Hypothalamus (tissue), 51 donors: ENCODE results near the gene SYTL5.

Experiments
- DNase-seq, 51 donors: peaks; one replicate each; lab custom pipeline; 2025; lab: John Stamatoyannopoulos, UW

Gene SYTL5

GRCh38 chrX:38127961-38128360, 121.6 kb downstream of the SYTL5 start:
- no peak for DNase-seq

DNA sequence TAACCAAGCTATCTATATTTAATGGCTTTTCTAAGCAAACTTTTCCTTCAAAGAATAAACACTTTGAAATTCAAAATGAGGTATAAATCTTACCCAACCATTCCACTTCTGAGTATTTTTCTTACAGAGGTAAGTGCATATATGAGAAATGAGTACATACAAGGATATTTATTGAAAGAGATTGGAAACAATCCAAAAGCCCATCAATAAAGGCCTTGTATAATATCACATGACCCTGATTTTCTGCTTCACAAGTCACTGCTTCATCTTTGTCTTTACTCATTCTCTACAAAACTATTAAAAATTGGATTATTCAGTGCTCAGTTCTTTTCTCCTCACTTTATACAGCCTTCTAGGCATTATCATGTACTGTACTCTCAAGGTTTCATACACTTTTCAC, 123.0 kb downstream of the SYTL5 start:
- no peak for DNase-seq

GRCh38 chrX:38138157-38138891, 132.0 kb downstream of the SYTL5 start:
- DNase-seq, result no peak

- no peak for DNase-seq
These were observed 132.5 kb downstream of the SYTL5 start for GRCh38 chrX:38138900-38139299.

DNA sequence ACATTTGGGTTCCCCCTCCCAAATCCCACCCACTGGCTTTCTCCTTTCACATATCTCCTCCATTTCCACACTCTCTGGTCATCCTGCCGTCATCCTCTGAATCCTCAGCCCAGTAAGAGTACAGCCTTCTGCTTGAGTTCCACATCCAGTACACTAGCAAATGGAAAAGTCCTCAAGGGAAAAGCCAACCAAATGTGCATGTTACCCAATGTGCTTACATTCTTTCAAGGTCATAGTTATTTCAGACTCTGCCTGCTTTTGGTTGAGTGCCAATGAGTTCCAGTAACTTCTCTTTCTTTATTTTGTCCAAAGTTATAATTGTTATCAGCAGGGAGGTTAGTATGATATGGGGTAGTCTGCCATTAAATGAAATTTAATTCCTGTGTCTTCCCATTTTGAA, 136.3 kb downstream of the SYTL5 start:
- DNase-seq, result no peak

GRCh38 chrX:38149016-38149415, 142.7 kb downstream of the SYTL5 start:
- DNase-seq, result no peak

DNA sequence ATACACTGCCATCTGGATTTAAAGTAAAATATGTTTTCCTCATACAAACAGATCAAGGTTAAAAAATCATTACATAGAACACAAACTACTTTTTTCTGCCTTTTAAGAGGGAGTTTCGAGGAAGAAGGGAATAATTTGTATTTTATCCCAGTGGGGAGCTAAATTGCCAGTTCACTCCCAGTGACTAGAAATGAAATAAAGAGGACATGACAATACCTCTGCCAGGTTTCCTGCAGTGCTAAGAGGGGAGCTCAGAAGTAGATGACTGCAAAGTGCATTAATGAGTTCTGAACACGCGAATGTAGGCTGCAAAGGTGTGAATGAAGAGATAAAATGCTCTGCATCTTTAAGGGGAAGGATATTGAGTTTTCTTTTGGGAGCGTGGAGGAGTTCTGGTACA, 144.6 kb downstream of the SYTL5 start:
- DNase-seq, result no peak

DNA sequence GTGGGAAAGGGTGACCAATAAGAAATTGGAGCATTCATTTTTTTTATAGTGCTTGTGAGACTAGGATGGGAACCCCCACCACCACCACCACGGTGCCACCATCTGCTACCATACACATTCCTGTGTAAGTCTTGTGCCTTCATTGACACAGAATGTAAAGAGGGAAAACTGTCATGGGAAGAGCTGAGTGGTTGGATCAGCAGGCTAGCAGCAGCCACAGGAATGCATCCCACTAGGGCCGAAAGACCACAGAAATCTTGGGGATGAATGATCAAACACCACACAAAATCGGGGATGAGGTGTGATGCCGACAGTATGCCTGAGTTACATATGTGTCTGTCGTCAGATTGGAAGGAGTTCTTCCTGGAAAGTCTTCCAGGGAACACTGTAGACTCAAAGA, 145.1 kb downstream of the SYTL5 start:
- no peak for DNase-seq

DNA sequence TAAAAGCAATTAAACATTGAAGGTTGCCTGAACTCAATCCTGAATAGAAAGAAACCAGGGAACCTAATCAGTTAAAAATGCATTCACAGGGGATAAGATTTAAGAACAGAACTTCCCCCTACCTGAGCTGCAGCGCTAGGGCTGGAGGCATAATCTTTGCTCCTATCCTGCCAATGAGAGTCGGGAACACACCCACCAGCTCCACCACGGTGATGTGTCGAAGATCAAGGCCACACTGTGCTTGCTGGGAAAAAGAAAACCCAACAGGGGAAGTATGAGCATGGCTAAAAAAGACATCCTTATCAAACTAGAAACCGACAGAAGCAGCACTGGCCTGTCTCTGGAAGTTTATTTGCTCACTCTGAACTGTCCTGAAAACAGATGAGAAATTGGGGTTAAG, 148.0 kb downstream of the SYTL5 start:
- DNase-seq, result no peak

DNA sequence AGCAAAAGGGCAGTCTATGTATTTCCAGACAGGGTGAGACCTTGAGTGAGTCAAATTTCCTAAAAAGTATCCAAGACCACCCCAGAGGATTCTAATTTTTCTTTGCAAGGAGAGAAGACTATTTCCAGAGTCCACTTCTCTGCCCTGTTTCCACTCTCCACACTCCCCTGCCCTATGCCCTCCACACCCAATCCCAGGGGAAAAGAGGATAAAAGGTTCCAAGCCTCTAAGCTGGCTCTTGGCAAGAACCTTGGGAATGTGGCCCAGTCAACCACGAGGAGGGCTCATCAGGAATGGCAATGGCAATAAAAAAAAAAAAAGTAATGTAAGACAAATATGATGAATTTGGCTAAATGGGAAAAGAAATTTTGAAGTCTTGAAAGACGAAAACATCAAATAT, 148.5 kb downstream of the SYTL5 start:
- DNase-seq, result peak in 1 of 51 donors; percentile 0

DNA sequence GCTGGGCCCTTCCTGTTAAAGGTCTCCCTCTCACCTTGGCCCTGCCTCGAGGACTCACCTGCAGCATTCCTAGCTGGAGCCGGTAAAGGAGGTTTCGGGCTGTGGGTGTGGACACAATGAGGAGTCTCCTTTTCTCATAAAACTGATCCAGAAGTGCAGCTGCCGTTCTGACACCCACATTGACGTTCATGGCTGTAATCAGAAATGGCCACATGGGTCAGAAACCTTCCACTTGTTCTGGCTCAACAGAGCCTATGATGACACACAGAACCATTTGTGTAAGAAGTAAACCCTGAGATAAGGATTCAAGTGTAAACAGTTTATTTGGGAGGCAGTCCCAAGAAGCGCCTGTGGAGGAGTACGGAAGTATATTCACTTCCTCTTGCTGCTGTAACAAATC, 150.5 kb downstream of the SYTL5 start:
- no peak for DNase-seq

DNA sequence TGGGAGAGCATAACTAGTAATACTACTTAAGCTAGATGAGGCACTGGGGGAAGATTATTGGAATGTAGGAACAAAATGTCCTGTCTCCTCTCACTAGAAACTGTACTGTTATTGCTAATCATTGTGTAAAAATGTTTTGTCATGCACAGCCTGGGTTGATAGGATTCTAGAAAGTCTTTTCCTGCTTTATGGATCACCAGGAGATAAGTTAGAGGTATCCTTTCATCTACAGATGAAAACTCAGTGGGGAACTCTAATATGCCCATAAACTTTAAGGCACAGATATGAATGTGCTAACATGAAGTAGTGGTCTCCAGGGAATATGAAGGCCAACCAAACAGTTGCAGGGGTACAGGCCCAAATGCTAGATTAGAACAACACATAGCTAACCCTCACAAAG, 156.8 kb downstream of the SYTL5 start:
- DNase-seq, result no peak

DNA sequence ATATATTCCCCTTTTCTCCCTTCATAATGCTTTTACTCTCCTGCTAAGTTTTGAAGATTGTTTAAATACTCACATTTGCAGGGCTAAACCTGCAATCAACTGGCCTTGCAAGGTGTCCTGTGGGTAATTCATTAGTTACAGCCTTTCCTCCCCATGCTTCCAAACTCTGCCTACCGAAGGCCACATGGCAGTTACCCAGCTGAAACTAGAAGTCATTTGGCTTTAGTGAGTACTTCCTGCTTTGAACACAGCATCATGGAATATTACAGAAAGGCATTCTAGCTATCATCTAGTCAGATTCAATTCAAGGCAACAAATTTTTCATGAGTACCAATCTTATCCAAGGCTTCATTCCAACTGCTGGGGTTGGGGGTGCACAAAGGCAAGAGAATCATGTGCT, 158.7 kb downstream of the SYTL5 start:
- no peak for DNase-seq

DNA sequence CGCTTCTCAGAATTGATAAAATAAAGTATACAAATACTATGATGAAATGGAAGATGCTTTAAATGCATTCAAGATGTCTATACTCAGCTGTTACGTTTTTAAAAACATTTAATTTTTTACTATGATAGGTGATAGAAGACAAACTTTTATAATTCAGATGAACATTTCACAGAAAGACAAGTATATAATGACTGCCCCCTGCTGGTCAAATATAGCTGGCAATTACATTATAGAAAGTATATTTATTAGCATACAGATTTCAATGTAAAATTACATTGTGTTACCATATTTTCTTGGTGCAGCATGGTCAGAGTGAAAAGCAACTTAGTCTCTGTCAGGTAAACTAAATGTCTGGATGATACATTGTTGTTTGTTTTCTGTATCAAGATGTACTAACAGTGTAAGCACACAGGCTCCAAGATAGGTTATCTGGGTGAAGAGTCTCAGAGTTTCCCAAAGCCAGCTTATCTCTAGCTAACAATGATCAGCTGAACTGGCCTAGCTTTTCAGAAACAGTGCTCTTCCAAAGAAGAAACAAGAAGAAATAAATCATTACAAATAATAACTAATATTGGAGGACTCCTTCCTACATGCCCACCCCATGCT, 160.2 kb downstream of the SYTL5 start:
- DNase-seq, result peak in 1 of 51 donors; percentile 8

DNA sequence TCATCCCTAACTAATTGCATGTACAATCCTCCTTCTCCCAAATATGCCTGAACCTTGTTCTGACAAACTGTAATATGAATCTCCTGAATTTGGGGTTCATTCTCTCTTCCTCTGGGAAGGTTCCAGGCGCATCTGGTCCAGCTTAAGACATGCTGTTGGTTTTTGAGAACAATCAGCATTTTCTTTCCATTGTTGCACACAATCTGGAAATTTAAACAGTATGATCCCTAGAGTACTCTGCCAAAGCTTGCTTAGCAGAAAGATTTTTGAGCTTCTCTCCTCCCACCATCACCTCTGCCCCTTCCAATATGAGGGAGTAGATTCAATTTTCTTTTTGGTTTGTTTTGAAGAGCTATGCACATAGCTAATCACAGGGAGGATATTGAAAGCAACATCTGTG, 164.2 kb downstream of the SYTL5 start:
- no peak for DNase-seq

DNA sequence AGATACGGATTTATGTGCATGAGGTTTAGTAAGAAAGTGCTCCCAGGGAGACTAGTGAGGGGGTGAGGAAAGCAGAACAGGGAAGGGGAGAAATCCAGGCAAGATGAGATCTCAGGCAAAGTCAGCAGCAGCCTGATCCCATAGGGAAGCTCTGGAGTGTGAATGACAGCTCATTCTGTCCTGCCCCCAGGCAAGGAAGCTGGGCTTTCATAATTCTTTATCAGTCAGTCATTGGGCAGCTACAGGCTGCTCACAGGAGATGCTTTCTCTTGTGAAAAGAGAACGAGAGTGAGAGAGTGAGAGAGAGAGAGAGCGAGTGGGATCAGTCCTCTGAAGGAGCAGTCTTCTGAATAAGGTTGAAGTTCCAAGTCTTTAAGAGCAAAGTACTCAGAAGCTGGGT, 166.2 kb downstream of the SYTL5 start:
- no peak for DNase-seq

GRCh38 chrX:38175139-38175538, 168.8 kb downstream of the SYTL5 start:
- peak in 12 of 51 donors; percentile 0 to 7 (median 2) for DNase-seq

DNA sequence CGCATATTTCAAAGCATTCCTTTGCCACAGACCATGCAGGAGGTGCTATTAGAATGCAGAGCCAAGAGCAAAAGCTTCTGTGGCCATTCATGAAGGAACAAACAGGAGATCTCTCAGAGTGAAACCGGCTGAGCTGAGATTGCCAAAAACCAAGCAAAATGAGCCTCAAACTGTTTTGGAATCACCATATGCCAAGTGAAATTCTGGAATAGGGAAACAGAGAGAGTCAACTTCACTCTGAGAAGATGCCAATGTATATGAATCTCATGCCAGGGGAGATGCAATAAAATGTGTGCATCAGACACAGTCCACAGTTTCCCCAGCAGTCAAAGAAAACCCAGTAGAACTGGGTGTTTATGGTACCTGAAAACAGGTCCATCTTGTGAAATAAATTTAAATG, 172.0 kb downstream of the SYTL5 start:
- no peak for DNase-seq
